ENCODE results near the gene OLR1.
"Not testable (repeated sequence)": the region's sequence is repeated elsewhere in the genome, so short reads cannot be mapped to it uniquely, and the experiment has no call there.

The OLR1 gene

GRCh38 chr12:10190558-10191388 lies 18.8 kb upstream of the OLR1 start:
- peak in 2 of 4 experiments; percentile 8 to 23 for DNase-seq

GRCh38 chr12:10189653-10190052 lies 17.7 kb upstream of the OLR1 start:
- no peak for DNase-seq

- not testable (repeated sequence) for DNase-seq
Observed at GRCh38 chr12:10186958-10187357, 15.0 kb upstream of the OLR1 start.

- DNase-seq: no peak
Observed at GRCh38 chr12:10186299-10186698, 14.4 kb upstream of the OLR1 start.

GRCh38 chr12:10184261-10184843 lies 12.4 kb upstream of the OLR1 start:
- no peak for DNase-seq

GRCh38 chr12:10182354-10183049 lies 10.6 kb upstream of the OLR1 start:
- no peak for DNase-seq

GRCh38 chr12:10179776-10180181 lies 7.8 kb upstream of the OLR1 start:
- no peak for DNase-seq

- no peak for DNase-seq
Observed at GRCh38 chr12:10178821-10179220, 6.9 kb upstream of the OLR1 start, which contains the start of gene TMEM52B. TSS of gene TMEM52B (plus strand) at chr12:10179032. CDS start at chr12:10179575, 543 bp downstream.

- no peak for DNase-seq
Observed at GRCh38 chr12:10175846-10176636, 4.1 kb upstream of the OLR1 start.

GRCh38 chr12:10174986-10175614 lies 3.2 kb upstream of the OLR1 start:
- DNase-seq: no peak

GRCh38 chr12:10170216-10170615 lies 1.7 kb downstream of the OLR1 start:
- no peak for DNase-seq

- DNase-seq: no peak
Observed at GRCh38 chr12:10169104-10169503, 2.8 kb downstream of the OLR1 start.

GRCh38 chr12:10167599-10167998 lies 4.3 kb downstream of the OLR1 start:
- no peak for DNase-seq

GRCh38 chr12:10165421-10165820 lies 6.5 kb downstream of the OLR1 start:
- no peak for DNase-seq

- no peak for DNase-seq
Observed at GRCh38 chr12:10163084-10163483, 8.8 kb downstream of the OLR1 start.

GRCh38 chr12:10160617-10161385 lies 11.1 kb downstream of the OLR1 start:
- no peak for DNase-seq

GRCh38 chr12:10159280-10159679 lies 12.7 kb downstream of the OLR1 start:
- no peak for DNase-seq

GRCh38 chr12:10158406-10158805 lies 13.5 kb downstream of the OLR1 start:
- no peak for DNase-seq

- DNase-seq: no peak
Observed at GRCh38 chr12:10155966-10156365, 16.0 kb downstream of the OLR1 start.

- DNase-seq: no peak
Observed at GRCh38 chr12:10154145-10154496, 17.8 kb downstream of the OLR1 start.

GRCh38 chr12:10153271-10154144 lies 18.4 kb downstream of the OLR1 start:
- DNase-seq: peak; percentile 16 to 44 (median 32)
